DOHH2 (cell line): Measurements from ENCODE around the gene LSAMP.

Experiments
- EZH2phosphoT487 ChIP-seq: fragments of 200-600 bp; sonication (generic); IDR thresholded peaks from 2 replicates; pipeline ENCODE4 v1.6.1; 2017; ENCODE audit warnings: borderline replicate concordance, mild to moderate bottlenecking, antibody characterized with exemption, low read length, moderate library complexity, mixed read lengths
- TF ChIP-seq, protein P1 (sequence below): fragments of 200-600 bp; sonication (generic); IDR thresholded peaks from one replicate; pipeline ENCODE4 v1.5.1; 2014; ENCODE audit warnings: antibody characterized with exemption, mild to moderate bottlenecking, low read depth, low read length; ENCODE audit not compliant: poor library complexity, severe bottlenecking

DNA sequence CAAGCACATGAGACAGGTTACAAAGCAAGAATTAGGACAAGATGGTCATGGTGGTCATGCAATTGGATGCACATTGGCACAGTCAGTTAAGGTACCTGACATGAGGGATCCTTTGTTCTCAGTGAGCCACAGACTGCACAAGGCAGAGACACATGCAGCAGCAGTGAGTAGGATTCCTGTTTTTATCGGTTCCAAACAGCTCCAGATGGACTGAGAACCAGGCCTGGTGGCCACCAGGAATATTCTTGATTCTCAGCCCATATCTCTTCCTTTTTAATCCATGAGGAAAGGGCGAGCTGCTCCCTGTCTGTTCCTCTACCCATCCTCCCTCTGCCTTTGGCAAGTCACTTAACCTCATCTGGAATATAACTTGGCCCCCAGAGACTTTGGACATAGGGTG is 411.2 kb downstream of the LSAMP start:
- TF ChIP-seq, protein P1, sequence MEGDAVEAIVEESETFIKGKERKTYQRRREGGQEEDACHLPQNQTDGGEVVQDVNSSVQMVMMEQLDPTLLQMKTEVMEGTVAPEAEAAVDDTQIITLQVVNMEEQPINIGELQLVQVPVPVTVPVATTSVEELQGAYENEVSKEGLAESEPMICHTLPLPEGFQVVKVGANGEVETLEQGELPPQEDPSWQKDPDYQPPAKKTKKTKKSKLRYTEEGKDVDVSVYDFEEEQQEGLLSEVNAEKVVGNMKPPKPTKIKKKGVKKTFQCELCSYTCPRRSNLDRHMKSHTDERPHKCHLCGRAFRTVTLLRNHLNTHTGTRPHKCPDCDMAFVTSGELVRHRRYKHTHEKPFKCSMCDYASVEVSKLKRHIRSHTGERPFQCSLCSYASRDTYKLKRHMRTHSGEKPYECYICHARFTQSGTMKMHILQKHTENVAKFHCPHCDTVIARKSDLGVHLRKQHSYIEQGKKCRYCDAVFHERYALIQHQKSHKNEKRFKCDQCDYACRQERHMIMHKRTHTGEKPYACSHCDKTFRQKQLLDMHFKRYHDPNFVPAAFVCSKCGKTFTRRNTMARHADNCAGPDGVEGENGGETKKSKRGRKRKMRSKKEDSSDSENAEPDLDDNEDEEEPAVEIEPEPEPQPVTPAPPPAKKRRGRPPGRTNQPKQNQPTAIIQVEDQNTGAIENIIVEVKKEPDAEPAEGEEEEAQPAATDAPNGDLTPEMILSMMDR, result no peak
- TF ChIP-seq EZH2phosphoT487, result no peak
